ENCODE data around the gene RDM1.
"Not testable (repeated sequence)": the region's sequence is repeated elsewhere in the genome, so short reads cannot be mapped to it uniquely, and the experiment has no call there.

The RDM1 gene

DNA sequence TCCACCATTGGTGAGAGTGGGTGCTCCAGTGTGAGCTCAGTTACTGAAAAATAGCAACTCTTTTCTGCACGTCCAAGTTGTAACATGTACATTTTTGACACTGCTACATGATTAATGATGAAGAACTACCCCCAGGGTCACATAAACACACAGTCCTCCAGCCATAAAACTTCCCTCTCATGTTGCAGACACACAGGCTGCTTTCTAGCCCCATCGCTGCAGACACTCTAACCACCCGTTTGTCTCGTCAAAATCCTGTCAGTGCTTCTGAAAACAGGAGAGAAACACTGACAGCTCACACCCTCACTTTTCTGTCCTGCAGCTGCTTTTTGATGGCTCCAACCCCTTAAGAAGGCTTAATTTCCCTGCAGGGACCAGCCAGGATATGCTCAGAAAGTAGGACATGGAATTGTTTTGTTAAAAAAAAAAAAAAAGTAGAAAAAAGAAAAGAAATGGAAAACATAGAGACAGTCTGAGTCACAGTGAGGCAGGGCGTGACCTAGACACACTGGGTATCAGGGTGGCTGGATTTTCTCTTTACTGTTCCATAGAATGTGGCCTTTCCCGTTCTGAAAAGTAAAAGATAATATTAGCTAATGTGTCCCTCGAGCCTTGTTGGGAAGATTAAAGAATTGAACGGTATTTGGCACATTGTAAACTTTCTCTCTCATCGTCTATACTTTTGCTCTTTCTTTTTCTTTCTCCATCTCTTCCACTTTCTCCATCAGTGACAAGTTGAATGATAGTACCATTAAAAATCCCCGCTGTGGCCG is 29.7 kb downstream of the RDM1 start:
- DNase-seq (ENCODE audit: low spot score) = no peak

DNA sequence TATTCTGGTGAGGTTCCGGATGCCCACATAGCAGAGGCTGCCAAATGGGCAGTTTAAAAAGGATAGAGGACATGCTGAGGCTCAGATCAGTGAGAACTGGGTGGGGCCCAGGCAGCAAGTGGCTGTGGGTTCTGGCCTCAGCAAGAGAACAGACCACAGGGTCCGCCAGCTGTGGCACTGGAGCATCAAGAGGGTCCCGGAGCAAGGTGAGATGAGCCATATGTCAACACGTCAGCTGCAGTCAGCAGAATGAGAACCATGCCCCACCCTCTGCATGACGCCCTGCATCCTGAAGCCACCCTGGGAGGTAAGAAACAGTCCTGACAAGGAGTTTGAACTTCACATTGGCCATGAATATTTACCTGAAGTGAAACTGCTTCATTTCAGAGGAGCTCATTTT is 30.3 kb downstream of the RDM1 start:
- TF ChIP-seq, protein P1, sequence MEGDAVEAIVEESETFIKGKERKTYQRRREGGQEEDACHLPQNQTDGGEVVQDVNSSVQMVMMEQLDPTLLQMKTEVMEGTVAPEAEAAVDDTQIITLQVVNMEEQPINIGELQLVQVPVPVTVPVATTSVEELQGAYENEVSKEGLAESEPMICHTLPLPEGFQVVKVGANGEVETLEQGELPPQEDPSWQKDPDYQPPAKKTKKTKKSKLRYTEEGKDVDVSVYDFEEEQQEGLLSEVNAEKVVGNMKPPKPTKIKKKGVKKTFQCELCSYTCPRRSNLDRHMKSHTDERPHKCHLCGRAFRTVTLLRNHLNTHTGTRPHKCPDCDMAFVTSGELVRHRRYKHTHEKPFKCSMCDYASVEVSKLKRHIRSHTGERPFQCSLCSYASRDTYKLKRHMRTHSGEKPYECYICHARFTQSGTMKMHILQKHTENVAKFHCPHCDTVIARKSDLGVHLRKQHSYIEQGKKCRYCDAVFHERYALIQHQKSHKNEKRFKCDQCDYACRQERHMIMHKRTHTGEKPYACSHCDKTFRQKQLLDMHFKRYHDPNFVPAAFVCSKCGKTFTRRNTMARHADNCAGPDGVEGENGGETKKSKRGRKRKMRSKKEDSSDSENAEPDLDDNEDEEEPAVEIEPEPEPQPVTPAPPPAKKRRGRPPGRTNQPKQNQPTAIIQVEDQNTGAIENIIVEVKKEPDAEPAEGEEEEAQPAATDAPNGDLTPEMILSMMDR (IDR thresholded peaks at IDR 0.05) = no peak
- DNase-seq (ENCODE audit: low spot score) = no peak
- no peak overlapping the region for H3K27ac ChIP-seq
- H3K4me3 ChIP-seq = no peak overlapping the region

More for the DNA sequence above, 29.7 kb downstream of the RDM1 start:
- Histone ChIP-seq H3K27ac (no peak overlapping the region), H3K4me3 (no peak overlapping the region)
- TF ChIP-seq, protein P1 (IDR thresholded peaks at IDR 0.05) = no peak

DNA sequence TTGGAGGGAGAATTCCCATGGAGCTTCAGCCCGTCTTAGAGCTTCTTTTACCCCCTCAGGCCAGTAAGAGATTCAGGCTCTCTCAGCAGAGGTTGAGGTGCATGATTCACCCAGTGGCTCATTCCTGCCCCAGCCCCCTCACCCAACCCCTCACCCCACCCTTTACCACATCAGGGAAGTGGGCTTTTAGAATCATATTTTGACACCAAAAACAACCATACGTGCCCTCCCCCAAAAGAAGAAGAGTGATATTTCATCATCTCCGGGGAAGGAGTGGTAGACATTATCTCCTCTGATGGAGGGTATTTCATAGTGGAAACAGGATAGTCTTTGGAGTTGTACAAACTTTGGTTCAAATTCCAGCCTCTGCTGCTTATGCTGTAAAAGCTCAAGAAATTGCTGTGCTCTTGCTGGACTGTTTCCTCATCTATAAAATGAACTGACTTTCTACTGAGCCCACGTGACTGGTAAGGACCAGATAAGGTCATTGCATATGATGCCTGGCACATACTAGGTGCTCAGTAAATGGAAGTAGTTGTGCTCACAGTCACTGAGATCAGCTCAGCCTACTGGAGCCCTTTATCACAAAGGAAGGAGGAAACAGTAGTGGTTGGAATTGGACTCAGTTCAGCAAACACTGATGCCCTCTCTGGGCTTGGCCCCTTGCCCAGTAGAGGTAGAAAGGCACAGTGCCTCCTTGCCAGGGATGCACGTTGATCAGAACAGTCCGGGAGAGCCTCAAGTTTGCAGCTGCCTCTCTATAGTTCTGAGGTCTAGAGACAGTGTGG is 32.1 kb downstream of the RDM1 start:
- no peak overlapping the region for H3K4me3 ChIP-seq
- TF ChIP-seq, protein P1 (IDR thresholded peaks at IDR 0.05) = no peak
- DNase-seq (ENCODE audit: low spot score) = no peak
- H3K27ac ChIP-seq = no peak overlapping the region

DNA sequence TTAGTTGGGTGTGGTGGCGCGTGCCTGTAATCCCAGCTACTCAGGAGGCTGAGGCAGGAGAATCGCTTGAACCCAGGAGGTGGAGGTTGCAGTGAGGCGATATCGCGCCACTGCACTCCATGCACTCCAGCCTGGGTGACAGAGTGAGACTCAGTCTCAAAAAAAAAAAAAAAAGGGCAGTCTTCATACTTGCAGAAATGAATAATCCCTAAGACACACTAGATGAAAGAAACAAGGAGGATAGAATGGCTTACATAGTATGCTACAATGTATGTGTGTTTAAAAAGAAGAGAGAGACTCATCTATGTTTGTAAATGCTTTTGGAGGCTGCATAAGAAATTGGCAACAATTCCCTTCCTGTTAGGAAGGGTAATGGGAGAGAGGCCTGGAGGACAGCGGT is 32.8 kb downstream of the RDM1 start:
- not testable (repeated sequence) for DNase-seq (ENCODE audit: low spot score); H3K27ac ChIP-seq; H3K4me3 ChIP-seq

DNA sequence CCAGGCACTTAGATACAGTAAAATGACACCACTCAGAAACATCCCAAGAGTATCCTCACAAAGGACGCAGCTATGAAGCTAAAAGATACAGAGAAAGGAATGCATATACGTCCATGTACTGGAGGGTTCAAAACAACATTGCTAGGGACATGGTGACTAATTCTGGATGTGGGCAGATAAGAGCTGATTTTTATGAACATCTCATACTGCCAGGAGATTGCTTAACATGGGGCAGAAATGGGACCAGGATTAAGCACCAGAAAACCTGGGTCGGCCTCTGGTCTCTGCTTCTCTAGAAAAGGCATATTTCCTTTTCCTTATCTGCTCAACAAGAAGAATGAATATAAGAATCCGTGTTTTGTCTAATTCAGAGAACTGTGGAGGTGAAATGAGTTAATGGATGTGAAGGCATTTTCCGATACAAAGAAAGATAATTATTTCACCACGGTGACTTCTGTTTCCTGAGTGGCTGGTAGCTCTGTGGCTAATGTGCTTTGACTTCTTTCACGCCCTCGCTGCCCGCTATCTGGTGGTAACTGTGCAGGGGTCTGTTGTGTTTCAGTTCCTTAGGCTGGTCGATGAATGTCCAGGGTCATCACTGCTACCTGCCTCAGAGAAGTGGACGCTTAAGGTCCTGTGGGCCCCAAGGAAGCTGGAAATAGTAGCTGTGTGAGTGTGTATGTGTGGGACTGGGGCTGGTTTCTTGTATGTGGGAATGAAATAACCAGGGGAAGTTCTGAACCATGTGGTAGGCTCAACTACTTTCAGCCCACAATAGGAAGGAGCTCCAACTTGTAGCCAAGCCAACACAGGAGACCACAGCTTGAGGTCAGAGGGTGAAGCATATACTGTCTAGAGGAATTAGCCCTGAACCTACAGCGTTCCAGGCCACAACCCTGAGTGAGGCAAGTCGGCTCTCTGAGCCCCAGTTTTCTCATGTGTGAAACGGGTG is 34.7 kb downstream of the RDM1 start:
- TF ChIP-seq, protein P1 (IDR thresholded peaks at IDR 0.05) = no peak
- Histone ChIP-seq H3K27ac (no peak overlapping the region), H3K4me3 (no peak overlapping the region)
- no peak for DNase-seq (ENCODE audit: low spot score)

DNA sequence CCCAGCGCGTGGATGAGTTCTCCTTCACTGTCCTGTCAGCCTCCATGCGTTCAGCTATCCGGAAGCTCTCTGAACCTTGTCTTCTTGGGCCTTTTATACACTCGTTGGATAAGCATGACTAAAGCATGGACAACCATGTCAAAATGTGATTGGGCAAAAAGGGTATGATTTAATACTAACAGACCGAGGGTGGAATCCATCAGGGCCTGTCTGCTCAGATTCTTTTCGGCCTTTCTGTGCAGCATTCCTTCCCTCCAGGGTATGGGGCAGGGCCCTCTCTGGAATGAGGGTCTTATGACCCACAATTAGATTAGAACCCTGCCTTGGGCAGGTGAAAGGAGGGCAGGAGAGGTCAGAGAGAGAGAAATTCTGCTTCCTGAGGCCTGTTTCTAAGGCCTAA is 36.4 kb downstream of the RDM1 start:
- Histone ChIP-seq H3K4me3 (no peak overlapping the region), H3K27ac (no peak overlapping the region)
- no peak for DNase-seq (ENCODE audit: low spot score)
- TF ChIP-seq, protein P1 (IDR thresholded peaks at IDR 0.05) = no peak

DNA sequence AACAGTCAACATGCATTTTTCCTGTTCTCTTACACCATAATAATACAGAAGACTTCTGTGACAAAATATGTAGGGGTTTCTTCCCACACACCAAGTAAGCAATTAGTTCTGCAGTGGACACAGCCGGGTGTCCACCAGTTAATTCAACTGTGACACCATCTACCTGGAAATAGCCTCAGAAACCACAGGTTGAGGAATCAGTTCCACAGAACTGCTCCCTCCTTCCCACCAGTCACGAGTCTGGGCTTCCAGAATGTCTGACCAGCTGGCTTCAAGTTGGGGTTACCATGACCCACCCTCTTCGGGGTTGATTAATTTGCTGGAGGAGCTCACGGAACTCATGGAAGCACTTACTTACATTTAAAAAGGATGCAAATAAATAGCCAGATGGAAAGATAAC is 36.8 kb downstream of the RDM1 start:
- Histone ChIP-seq H3K4me3 (no peak overlapping the region), H3K27ac (no peak overlapping the region)
- DNase-seq (ENCODE audit: low spot score) = no peak
- TF ChIP-seq, protein P1 (IDR thresholded peaks at IDR 0.05) = no peak

Measured in coronary artery (tissue), 2 donors.